ENCODE data around the gene LARGE1. TPM values are rescaled to one million over a fixed set of nuclear protein-coding genes. Genes with fewer than 3 reads are reported as not detected.

LARGE1 gene
- total and polyA plus RNA-seq, 11 donors: 31.2 to 211 (median 129) TPM

- H3K36me3 ChIP-seq: peaks cover 0 to 28% (median 8%) of the 10 kb centered on the region in 9 donors
- no peaks in the 10 kb centered on the region for H3K27me3 ChIP-seq
- no peaks in the 10 kb centered on the region for H3K9me3 ChIP-seq
- H3K27ac ChIP-seq: no peak overlapping the region
- DNase-seq: no peak
- TF ChIP-seq CTCF (IDR thresholded peaks at IDR 0.05) (no peak), POLR2A (IDR thresholded peaks at IDR 0.05) (no peak)
- ATAC-seq: no peak
- no peak overlapping the region for H3K4me3 ChIP-seq
- intact Hi-C loops (cut with DNase I): loop anchor here in 1 of 10 donors (5.0 kb wide), 1 partner anchor 50 kb away; no protein-coding TSS in a partner anchor
- WGBS, 4 donors: 68% methylated on average over 2 of the region's 2 CpGs
- H3K4me1 ChIP-seq: peaks cover 0 to 36% (median 15%) of the 10 kb centered on the region in 12 donors
These were observed 648.1 kb downstream of the LARGE1 start for GRCh38 chr22:33272180-33272579.

GRCh38 chr22:33271390-33272161 is 648.7 kb downstream of the LARGE1 start:
- ATAC-seq: peak; percentile 65 to 84 (median 82)
- H3K4me1 ChIP-seq: peaks cover 0 to 36% (median 15%) of the 10 kb centered on the region in 12 donors
- H3K9me3 ChIP-seq: no peaks in the 10 kb centered on the region
- TF ChIP-seq CTCF (IDR thresholded peaks at IDR 0.05) (peak in 2 of 12 donors; percentile 7 to 22), POLR2A (IDR thresholded peaks at IDR 0.05) (no peak)
- H3K27ac ChIP-seq: no peak overlapping the region
- intact Hi-C loops (cut with DNase I): loop anchor here in 1 of 10 donors (5.0 kb wide), 1 partner anchor 49 kb away; no protein-coding TSS in a partner anchor
- DNase-seq: peak; percentile 57 to 75 (median 71)
- 60 to 73% (median 64%) methylated on average over 6 of the region's 6 CpGs for WGBS, 4 donors
- no peaks in the 10 kb centered on the region for H3K27me3 ChIP-seq
- peaks cover 0 to 22% (median 5%) of the 10 kb centered on the region in 9 donors for H3K36me3 ChIP-seq
- H3K4me3 ChIP-seq: no peak overlapping the region

GRCh38 chr22:33270596-33270995 is 649.7 kb downstream of the LARGE1 start:
- no peak for DNase-seq
- Histone ChIP-seq H3K27me3 (no peaks in the 10 kb centered on the region), H3K27ac (no peak overlapping the region), H3K9me3 (no peaks in the 10 kb centered on the region), H3K36me3 (peaks cover 0 to 18% (median 3%) of the 10 kb centered on the region in 9 donors), H3K4me3 (no peak overlapping the region), H3K4me1 (peaks cover 0 to 34% (median 15%) of the 10 kb centered on the region in 12 donors)
- intact Hi-C loops (cut with DNase I): loop anchor here in 1 of 10 donors (5.0 kb wide), 1 partner anchor 48 kb away; no protein-coding TSS in a partner anchor
- ATAC-seq: no peak
- no peak for TF ChIP-seq POLR2A (IDR thresholded peaks at IDR 0.05)
- TF ChIP-seq CTCF (IDR thresholded peaks at IDR 0.05): no peak

- no peak for ATAC-seq
- H3K4me3 ChIP-seq: no peak overlapping the region
- DNase-seq: no peak
- intact Hi-C loops (cut with DNase I): no loop called here
- H3K27ac ChIP-seq: no peak overlapping the region
- H3K4me1 ChIP-seq: no peaks in the 10 kb centered on the region
- WGBS, 4 donors: 81 to 87% (median 84%) methylated on average over 4 of the region's 4 CpGs
- TF ChIP-seq CTCF (IDR thresholded peaks at IDR 0.05) (no peak), POLR2A (IDR thresholded peaks at IDR 0.05) (no peak)
- H3K36me3 ChIP-seq: no peaks in the 10 kb centered on the region
- no peaks in the 10 kb centered on the region for H3K9me3 ChIP-seq
- H3K27me3 ChIP-seq: peaks cover 0 to 9% (median 0%) of the 10 kb centered on the region in 9 donors
These were observed 658.6 kb downstream of the LARGE1 start for GRCh38 chr22:33261699-33262098.
